HG03354 (cell line): ENCODE results near the gene ANKRD60.

Experiments used
- ATAC-seq: cut with Tn5 transposase; IDR thresholded peaks from one replicate; pipeline ENCODE4 v1.9.1; 2021; ENCODE audit warnings: mild to moderate bottlenecking; ENCODE audit not compliant: unreplicated experiment, poor library complexity, severe bottlenecking

The ANKRD60 gene

DNA sequence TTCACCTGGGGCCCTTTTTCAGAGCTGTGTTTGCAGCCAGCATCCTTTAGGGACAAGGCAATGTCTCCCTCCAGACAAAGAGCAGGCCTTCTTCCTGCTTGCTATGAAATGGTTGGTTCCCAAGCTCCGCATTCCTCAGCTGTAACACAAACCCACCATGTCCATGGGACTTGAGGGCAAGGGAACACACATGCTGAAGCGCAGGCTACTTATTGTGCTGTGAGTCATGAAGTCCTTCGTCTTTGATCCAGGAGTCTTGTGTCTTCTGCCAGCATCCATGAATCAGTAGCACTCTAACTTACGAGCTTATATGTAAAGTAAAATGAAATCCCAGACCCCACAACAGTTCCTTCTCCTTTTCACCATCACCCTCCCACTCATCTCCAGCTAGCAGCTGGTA is 59.0 kb downstream of the ANKRD60 start:
- no peak for ATAC-seq

DNA sequence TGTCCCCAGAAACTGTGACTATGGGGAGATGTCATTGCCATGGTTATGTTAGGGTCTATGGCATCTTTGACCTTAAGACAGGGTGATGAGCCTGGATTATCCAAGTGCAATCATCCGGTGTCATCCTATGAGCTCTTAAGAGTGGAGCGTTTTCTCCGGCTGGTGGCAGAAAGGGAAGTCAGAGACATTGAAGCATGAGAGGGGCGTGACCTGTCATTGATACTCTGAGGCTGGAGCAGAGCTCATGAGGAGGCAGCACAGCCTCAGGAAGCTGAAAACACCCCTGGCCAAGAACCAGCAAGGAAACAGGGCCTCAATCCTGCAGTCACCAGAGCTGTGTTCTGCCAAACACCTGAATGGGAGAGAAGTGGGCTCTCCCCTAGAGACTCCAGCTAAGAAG is 59.6 kb downstream of the ANKRD60 start:
- no peak for ATAC-seq

DNA sequence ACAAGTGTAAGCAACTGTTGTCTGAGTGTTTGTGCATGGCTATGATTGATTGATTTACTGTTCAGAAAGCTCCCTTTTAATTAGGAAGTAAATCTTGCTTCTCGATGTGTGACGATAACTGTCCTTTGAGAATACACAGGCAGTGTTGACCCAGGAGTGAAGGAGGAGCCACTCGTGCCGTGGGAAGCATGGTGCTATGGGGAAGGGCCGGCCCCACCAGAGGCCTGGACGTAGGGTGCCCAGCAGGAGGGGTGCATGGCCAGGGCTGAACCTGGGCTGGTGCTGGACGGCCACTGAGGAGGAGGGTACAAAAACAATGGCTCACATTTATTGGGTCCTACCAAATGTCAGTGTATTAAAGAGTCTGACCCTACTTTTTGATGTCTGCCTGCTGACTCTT is 60.7 kb downstream of the ANKRD60 start:
- ATAC-seq, result no peak
